ENCODE data around the gene GRIK3. TPM values are rescaled to one million over a fixed set of nuclear protein-coding genes. Genes with fewer than 3 reads are reported as not detected.
"Not testable (repeated sequence)": the region's sequence is repeated elsewhere in the genome, so short reads cannot be mapped to it uniquely, and the experiment has no call there.

Gene GRIK3
- total RNA-seq, 1 experiment from 2014 or later, result not detected

- H3K9me3 ChIP-seq (ENCODE audit: low read length), result no peaks in the 10 kb centered on the region
- ATAC-seq (no peak), DNase-seq (no peak)
- peaks cover 44% of the 10 kb centered on the region for H3K27me3 ChIP-seq (ENCODE audit: low read length)
- CTCF ChIA-PET, result no interaction called here
- no peak overlapping the region for H3K4me3 ChIP-seq (ENCODE audit: low read length)
- H3K27ac ChIP-seq (ENCODE audit: low read length), result no peak overlapping the region
- TF ChIP-seq EZH2phosphoT487 (IDR thresholded peaks at IDR 0.05; ENCODE audit: borderline replicate concordance, low read length) (no peak), EZH2 (IDR thresholded peaks at IDR 0.05; ENCODE audit: low read length, unreplicated experiment) (no peak), CTCF (conservative IDR thresholded peaks at IDR 0.05; ENCODE audit: low read depth, low read length) (no peak)
- H3K79me2 ChIP-seq (ENCODE audit: low read length), result no peaks in the 10 kb centered on the region
- POLR2A ChIA-PET (ENCODE audit: unreplicated experiment), result no interaction called here
- no TSS peak for BruUV-seq (replicated peaks)
- H3K9ac ChIP-seq (ENCODE audit: low read length), result no peak overlapping the region
- intact Hi-C loops (cut with micrococcal nuclease), result no loop called here
- H3K4me1 ChIP-seq (ENCODE audit: insufficient read depth, low read length), result no peaks in the 10 kb centered on the region
- no peaks in the 10 kb centered on the region for H3K9me2 ChIP-seq (replicated peaks; ENCODE audit: low read length)
- H4K20me1 ChIP-seq (ENCODE audit: low read length), result no peaks in the 10 kb centered on the region
- H3K4me2 ChIP-seq (ENCODE audit: low read length), result no peak overlapping the region
- no peak overlapping the region for H2AFZ ChIP-seq (ENCODE audit: low read length)
- H3K36me3 ChIP-seq (ENCODE audit: low read depth, low read length), result no peaks in the 10 kb centered on the region
- H3F3A ChIP-seq (ENCODE audit: low read length, unreplicated experiment), result no peaks in the 10 kb centered on the region
These were observed 124.2 kb downstream of the GRIK3 start for GRCh38 chr1:36909946-36910725.

GRCh38 chr1:36909359-36909758 is 125.0 kb downstream of the GRIK3 start:
- DNase-seq; H3F3A ChIP-seq (ENCODE audit: low read length, unreplicated experiment); intact Hi-C loops (cut with micrococcal nuclease); H3K27ac ChIP-seq (ENCODE audit: low read length); CTCF ChIA-PET; H3K4me3 ChIP-seq (ENCODE audit: low read length); H3K36me3 ChIP-seq (ENCODE audit: low read depth, low read length); ATAC-seq; POLR2A ChIA-PET (ENCODE audit: unreplicated experiment); H4K20me1 ChIP-seq (ENCODE audit: low read length); H3K9me2 ChIP-seq (replicated peaks; ENCODE audit: low read length); H2AFZ ChIP-seq (ENCODE audit: low read length); H3K9me3 ChIP-seq (ENCODE audit: low read length); H3K9ac ChIP-seq (ENCODE audit: low read length); BruUV-seq (replicated peaks); H3K4me1 ChIP-seq (ENCODE audit: insufficient read depth, low read length); H3K4me2 ChIP-seq (ENCODE audit: low read length); H3K79me2 ChIP-seq (ENCODE audit: low read length): not testable (repeated sequence)
- peaks cover 44% of the 10 kb centered on the region for H3K27me3 ChIP-seq (ENCODE audit: low read length)

GRCh38 chr1:36908096-36908495 is 126.2 kb downstream of the GRIK3 start:
- H3K4me3 ChIP-seq (ENCODE audit: low read length), result no peak overlapping the region
- no peak for ATAC-seq
- H3K27me3 ChIP-seq (ENCODE audit: low read length), result peaks cover 40% of the 10 kb centered on the region

More at GRCh38 chr1:36908096-36908495, 126.2 kb downstream of the GRIK3 start:
- H3K4me2 ChIP-seq (ENCODE audit: low read length), result no peak overlapping the region
- ChIA-PET POLR2A (ENCODE audit: unreplicated experiment) (no interaction called here), CTCF (no interaction called here)
- no peaks in the 10 kb centered on the region for H3K4me1 ChIP-seq (ENCODE audit: insufficient read depth, low read length)
- H4K20me1 ChIP-seq (ENCODE audit: low read length), result no peaks in the 10 kb centered on the region
- H3K36me3 ChIP-seq (ENCODE audit: low read depth, low read length), result no peaks in the 10 kb centered on the region
- H3K9me2 ChIP-seq (replicated peaks; ENCODE audit: low read length), result no peaks in the 10 kb centered on the region
- no peaks in the 10 kb centered on the region for H3K9me3 ChIP-seq (ENCODE audit: low read length)
- intact Hi-C loops (cut with micrococcal nuclease), result no loop called here
- no peak overlapping the region for H3K9ac ChIP-seq (ENCODE audit: low read length)
- no TSS peak for BruUV-seq (replicated peaks)
- H3F3A ChIP-seq (ENCODE audit: low read length, unreplicated experiment), result no peaks in the 10 kb centered on the region
- no peak for TF ChIP-seq EZH2 (IDR thresholded peaks at IDR 0.05; ENCODE audit: low read length, unreplicated experiment)
- TF ChIP-seq EZH2phosphoT487 (IDR thresholded peaks at IDR 0.05; ENCODE audit: borderline replicate concordance, low read length), result no peak
- no peak for TF ChIP-seq CTCF (conservative IDR thresholded peaks at IDR 0.05; ENCODE audit: low read depth, low read length)
- H3K27ac ChIP-seq (ENCODE audit: low read length), result no peak overlapping the region
- H2AFZ ChIP-seq (ENCODE audit: low read length), result no peak overlapping the region
- DNase-seq, result no peak
- H3K79me2 ChIP-seq (ENCODE audit: low read length), result no peaks in the 10 kb centered on the region
